ENCODE results near the gene KRT20. TPM values are rescaled to one million over a fixed set of nuclear protein-coding genes. Genes with fewer than 3 reads are reported as not detected.

The KRT20 gene
- total RNA-seq, 5 donors from 2014 or later (not counting 1 experiment from before 2014, with no cell fraction given): 0.47 TPM; not detected in 4

- DNase-seq (no peak), ATAC-seq (replicated peaks in 1 of 4) (no peak)
- Mint-ChIP-seq H3K4me3 (no peak overlapping the region), H3K4me1 (peaks cover 4 to 10% (median 6%) of the 10 kb centered on the region in 3 donors), H3K27me3 (peaks cover 6 to 11% of the 10 kb centered on the region in 2 donors), H3K9me3 (peaks cover 0 to 5% (median 0%) of the 10 kb centered on the region in 3 donors), H3K27ac (no peak overlapping the region), H3K36me3 (peaks cover 29% of the 10 kb centered on the region)
- Histone ChIP-seq H3K27me3 (replicated peaks in 1 of 2; ENCODE audit: control insufficient read depth in 2 of 2, extremely low read depth in 1 of 2, insufficient read depth in 2 of 2, low read length in 1 of 2) (no peaks in the 10 kb centered on the region), H3K4me3 (ENCODE audit: control insufficient read depth in 1 of 2, extremely low read depth in 1 of 2, low read length in 1 of 2) (no peak overlapping the region), H3K9me3 (no peaks in the 10 kb centered on the region), H3K27ac (ENCODE audit: low read length) (no peak overlapping the region), H3K36me3 (ENCODE audit: control insufficient read depth in 2 of 2, extremely low read depth in 1 of 2, insufficient read depth in 1 of 2, low read length in 1 of 2) (no peaks in the 10 kb centered on the region), H3K4me1 (ENCODE audit: control insufficient read depth in 1 of 2, extremely low read depth in 1 of 2, insufficient read depth in 2 of 2, low read length in 2 of 2) (no peaks in the 10 kb centered on the region)
- ChIA-PET CTCF (interaction anchor here in 1 of 2 donors (0.6 kb wide), 1 partner anchor 820 kb away, joined by 6 read pairs; no protein-coding TSS in a partner anchor), POLR2A (no interaction called here)
- no CpG with 5 or more reads among the region's 4 CpGs for WGBS (ENCODE audit: insufficient coverage)
These were observed 56.5 kb downstream of the KRT20 start for GRCh38 chr17:40828454-40829044.

DNA sequence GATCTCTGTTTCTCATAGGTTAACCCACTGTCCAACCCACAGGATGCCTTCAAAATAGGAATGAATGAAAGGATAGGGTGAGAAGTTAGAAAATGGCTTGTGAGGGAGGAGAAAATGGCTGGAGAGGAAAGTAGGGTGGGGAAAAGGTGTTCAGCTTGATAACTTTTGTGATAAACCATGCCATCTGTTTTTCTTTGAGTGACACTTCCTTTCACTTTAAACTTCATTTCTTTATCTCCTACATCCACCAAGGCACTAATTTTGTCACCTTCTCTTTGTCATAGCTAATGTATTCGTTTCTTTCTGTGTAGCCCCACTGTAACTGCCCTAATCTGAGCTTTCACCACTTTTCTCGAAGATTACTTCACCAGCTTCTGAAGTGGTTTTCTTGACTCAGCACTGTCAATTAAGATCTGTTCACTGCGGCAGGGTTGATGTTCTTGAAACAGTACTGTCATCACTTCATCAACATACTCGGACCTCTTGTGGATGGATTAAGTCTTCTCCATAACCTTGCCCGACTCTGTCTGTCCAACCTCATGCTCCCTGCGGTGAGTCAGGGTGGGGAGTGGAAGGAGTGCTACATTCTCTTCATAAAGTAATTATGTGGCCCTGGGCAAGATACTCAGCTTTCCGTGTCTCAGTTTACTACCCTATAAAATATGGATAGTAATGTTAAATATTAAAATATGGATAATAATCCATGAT is 57.1 kb downstream of the KRT20 start:
- DNase-seq (no peak), ATAC-seq (replicated peaks in 1 of 4) (no peak)
- peaks cover 6 to 11% of the 10 kb centered on the region in 2 donors for H3K27me3 Mint-ChIP-seq
- H3K4me3 Mint-ChIP-seq: no peak overlapping the region
- peaks cover 4 to 10% (median 6%) of the 10 kb centered on the region in 3 donors for H3K4me1 Mint-ChIP-seq
- H3K36me3 Mint-ChIP-seq: peaks cover 28% of the 10 kb centered on the region
- H3K27ac ChIP-seq (ENCODE audit: low read length): no peak overlapping the region
- H3K27me3 ChIP-seq (replicated peaks in 1 of 2; ENCODE audit: control insufficient read depth in 2 of 2, extremely low read depth in 1 of 2, insufficient read depth in 2 of 2, low read length in 1 of 2): no peaks in the 10 kb centered on the region
- no peaks in the 10 kb centered on the region for H3K36me3 ChIP-seq (ENCODE audit: control insufficient read depth in 2 of 2, extremely low read depth in 1 of 2, insufficient read depth in 1 of 2, low read length in 1 of 2)
- 0% methylated on average over 1 of the region's 7 CpGs for WGBS (ENCODE audit: insufficient coverage)
- ChIA-PET POLR2A (no interaction called here), CTCF (no interaction called here)
- no peaks in the 10 kb centered on the region for H3K9me3 ChIP-seq
- no peak overlapping the region for H3K27ac Mint-ChIP-seq
- H3K9me3 Mint-ChIP-seq: peaks cover 0 to 5% (median 0%) of the 10 kb centered on the region in 3 donors
- H3K4me1 ChIP-seq (ENCODE audit: control insufficient read depth in 1 of 2, extremely low read depth in 1 of 2, insufficient read depth in 2 of 2, low read length in 2 of 2): no peaks in the 10 kb centered on the region
- H3K4me3 ChIP-seq (ENCODE audit: control insufficient read depth in 1 of 2, extremely low read depth in 1 of 2, low read length in 1 of 2): no peak overlapping the region

Other genes with a start within 250 kb of the KRT20 start
- 10 to 100 TPM; 72.6 to 80.8 (median 75.8) TPM for gene SMARCE1, start 237.4 kb downstream of the KRT20 start, total RNA-seq
- not detected for gene KRT222, start 220.1 kb downstream of the KRT20 start, total RNA-seq
- not detected for gene KRT24, start 181.5 kb downstream of the KRT20 start, total RNA-seq
- gene KRT25, start 129.9 kb downstream of the KRT20 start, total RNA-seq: not detected
- not detected for gene KRT26, start 113.0 kb downstream of the KRT20 start, total RNA-seq
- not detected for gene KRT27, start 102.7 kb downstream of the KRT20 start, total RNA-seq
- gene KRT28, start 85.3 kb downstream of the KRT20 start, total RNA-seq: not detected
- 10 to 100 TPM; 27.2 to 35.3 (median 31.4) TPM for gene KRT10, start 62.6 kb downstream of the KRT20 start, total RNA-seq
- gene KRT12, start 18.0 kb downstream of the KRT20 start, total RNA-seq: under 1 TPM in 1 of 5 donors, not detected in 4; 0.10 TPM
- gene KRT23, start 52.4 kb upstream of the KRT20 start, total RNA-seq: not detected
- gene KRT39, start 81.7 kb upstream of the KRT20 start, total RNA-seq: not detected
- gene KRT40, start 99.1 kb upstream of the KRT20 start, total RNA-seq: not detected
- not detected for gene KRTAP3-3, start 108.9 kb upstream of the KRT20 start, total RNA-seq
- gene KRTAP3-2, start 114.7 kb upstream of the KRT20 start, total RNA-seq: not detected
- gene KRTAP3-1, start 123.9 kb upstream of the KRT20 start, total RNA-seq: not detected
- gene KRTAP1-5, start 142.0 kb upstream of the KRT20 start, total RNA-seq: not detected
- gene KRTAP1-4, start 145.0 kb upstream of the KRT20 start, total RNA-seq: not detected
- not detected for gene KRTAP1-3, start 149.6 kb upstream of the KRT20 start, total RNA-seq
- not detected for gene KRTAP1-1, start 156.2 kb upstream of the KRT20 start, total RNA-seq
- gene KRTAP2-1, start 162.1 kb upstream of the KRT20 start, total RNA-seq: not detected
- not detected for gene KRTAP2-2, start 170.0 kb upstream of the KRT20 start, total RNA-seq
- not detected for gene KRTAP2-3, start 174.9 kb upstream of the KRT20 start, total RNA-seq
- gene KRTAP2-4, start 180.6 kb upstream of the KRT20 start, total RNA-seq: not detected
- gene KRTAP4-7, start 198.9 kb upstream of the KRT20 start, total RNA-seq: not detected
- not detected for gene KRTAP4-8, start 212.9 kb upstream of the KRT20 start, total RNA-seq
- gene KRTAP4-16, start 217.0 kb upstream of the KRT20 start, total RNA-seq: not detected
- gene KRTAP4-9, start 220.1 kb upstream of the KRT20 start, total RNA-seq: not detected
- gene KRTAP4-11, start 233.1 kb upstream of the KRT20 start, total RNA-seq: not detected
- gene KRTAP4-12, start 238.9 kb upstream of the KRT20 start, total RNA-seq: not detected